H1 (cell line): ENCODE results near the gene FRMD5.

ENCODE experiments used
- BACH1 ChIP-seq: IDR thresholded peaks from 2 replicates; pipeline ENCODE4 v1.6.1; 2012; ENCODE audit warnings: low read length, improper control_type of control experiment
- CREB1 ChIP-seq: IDR thresholded peaks from 2 replicates; pipeline ENCODE4 v1.6.1; 2012; ENCODE audit warnings: inconsistent platforms
- EGR1 ChIP-seq: IDR thresholded peaks from 2 replicates; pipeline ENCODE4 v1.6.1; 2011; ENCODE audit warnings: low read depth, low read length, borderline replicate concordance
- EP300 ChIP-seq, 2 experiments: IDR thresholded peaks; 1 replicate in 1 of 2; 2 replicates in 1 of 2; pipeline ENCODE4 v1.6.1; 2011 to 2012; ENCODE audit warnings: low read depth in 2 of 2, low read length in 2 of 2, mild to moderate bottlenecking in 2 of 2, borderline replicate concordance in 1 of 2, inconsistent platforms in 1 of 2, moderate library complexity in 1 of 2
- EZH2 ChIP-seq: fragments of 200-600 bp; sonication (generic); IDR thresholded peaks from 2 replicates; pipeline ENCODE4 v1.7.1; 2012; ENCODE audit warnings: low read depth, mild to moderate bottlenecking, moderate library complexity, low read length, inconsistent platforms; ENCODE audit not compliant: severe bottlenecking
- GTF2F1 ChIP-seq: IDR thresholded peaks from 2 replicates; pipeline ENCODE4 v1.6.1; 2012; ENCODE audit warnings: low read depth, low read length, improper control_type of control experiment, borderline replicate concordance
- POLR2AphosphoS5 ChIP-seq: IDR thresholded peaks from 2 replicates; pipeline ENCODE4 v1.6.1; 2011; ENCODE audit warnings: low read depth, low read length
- RXRA ChIP-seq: IDR thresholded peaks from 2 replicates; pipeline ENCODE4 v1.6.1; 2011; ENCODE audit warnings: low read depth, mild to moderate bottlenecking, low read length, moderate library complexity; ENCODE audit not compliant: insufficient read depth
- TAF7 ChIP-seq: optimal IDR thresholded peaks from 2 replicates; pipeline ENCODE3; 2011; ENCODE audit warnings: low read depth, mild to moderate bottlenecking, inconsistent platforms, low read length, moderate library complexity, borderline replicate concordance
- TF ChIP-seq, protein P1 (sequence below), 3 experiments: IDR thresholded peaks; 1 replicate in 2 of 3; 2 replicates in 1 of 3; pipeline versions ENCODE4 v1.5.1 to v1.6.1; 2011; ENCODE audit warnings: low read length in 3 of 3, mild to moderate bottlenecking in 3 of 3, inconsistent platforms in 2 of 3, low read depth in 1 of 3, moderate library complexity in 1 of 3; ENCODE audit not compliant: insufficient read depth in 1 of 3; ENCODE audit errors: control extremely low read depth in 1 of 3
- TF ChIP-seq, protein P2 (sequence below): IDR thresholded peaks from 2 replicates; pipeline ENCODE4 v1.6.1; 2012; ENCODE audit warnings: inconsistent platforms
- TF ChIP-seq, protein P3 (sequence below): IDR thresholded peaks from 2 replicates; pipeline ENCODE4 v1.6.1; 2011; ENCODE audit warnings: low read length, improper control_type of control experiment

DNA sequence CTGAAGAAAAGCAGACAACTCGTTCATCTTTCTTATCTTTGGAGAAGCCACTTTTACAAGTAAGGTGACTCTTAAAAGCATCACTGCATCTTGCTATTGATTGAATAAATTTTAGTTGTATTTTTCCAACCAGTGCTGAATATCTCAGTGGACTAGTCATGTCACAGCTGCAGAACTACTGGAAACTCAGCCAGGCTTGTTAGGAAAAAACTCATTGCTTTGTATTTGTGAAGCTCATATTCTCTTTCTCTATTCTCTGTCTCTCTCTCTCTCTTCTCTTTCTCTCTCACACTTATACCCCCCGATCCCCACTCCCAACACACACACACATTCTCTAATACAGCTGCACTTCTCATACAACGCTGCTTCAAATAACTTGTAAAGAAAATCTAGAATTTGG, 264.0 kb downstream of the FRMD5 start:
- TF ChIP-seq BACH1: no peak
- no peak for TF ChIP-seq EGR1
- TF ChIP-seq, protein P1, sequence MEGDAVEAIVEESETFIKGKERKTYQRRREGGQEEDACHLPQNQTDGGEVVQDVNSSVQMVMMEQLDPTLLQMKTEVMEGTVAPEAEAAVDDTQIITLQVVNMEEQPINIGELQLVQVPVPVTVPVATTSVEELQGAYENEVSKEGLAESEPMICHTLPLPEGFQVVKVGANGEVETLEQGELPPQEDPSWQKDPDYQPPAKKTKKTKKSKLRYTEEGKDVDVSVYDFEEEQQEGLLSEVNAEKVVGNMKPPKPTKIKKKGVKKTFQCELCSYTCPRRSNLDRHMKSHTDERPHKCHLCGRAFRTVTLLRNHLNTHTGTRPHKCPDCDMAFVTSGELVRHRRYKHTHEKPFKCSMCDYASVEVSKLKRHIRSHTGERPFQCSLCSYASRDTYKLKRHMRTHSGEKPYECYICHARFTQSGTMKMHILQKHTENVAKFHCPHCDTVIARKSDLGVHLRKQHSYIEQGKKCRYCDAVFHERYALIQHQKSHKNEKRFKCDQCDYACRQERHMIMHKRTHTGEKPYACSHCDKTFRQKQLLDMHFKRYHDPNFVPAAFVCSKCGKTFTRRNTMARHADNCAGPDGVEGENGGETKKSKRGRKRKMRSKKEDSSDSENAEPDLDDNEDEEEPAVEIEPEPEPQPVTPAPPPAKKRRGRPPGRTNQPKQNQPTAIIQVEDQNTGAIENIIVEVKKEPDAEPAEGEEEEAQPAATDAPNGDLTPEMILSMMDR (IDR thresholded peaks at IDR 0.05; ENCODE audit: control extremely low read depth in 1 of 3, insufficient read depth in 1 of 3, low read depth in 1 of 3, low read length in 3 of 3): no peak
- TF ChIP-seq, protein P2, sequence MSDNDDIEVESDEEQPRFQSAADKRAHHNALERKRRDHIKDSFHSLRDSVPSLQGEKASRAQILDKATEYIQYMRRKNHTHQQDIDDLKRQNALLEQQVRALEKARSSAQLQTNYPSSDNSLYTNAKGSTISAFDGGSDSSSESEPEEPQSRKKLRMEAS: no peak
- no peak for TF ChIP-seq EP300 (IDR thresholded peaks at IDR 0.05; ENCODE audit: borderline replicate concordance in 1 of 2, low read depth in 2 of 2, low read length in 2 of 2)
- TF ChIP-seq EZH2: no peak
- TF ChIP-seq CREB1: no peak
- TF ChIP-seq GTF2F1: no peak
- TF ChIP-seq POLR2AphosphoS5: no peak
- TF ChIP-seq RXRA: no peak
- TF ChIP-seq, protein P3, sequence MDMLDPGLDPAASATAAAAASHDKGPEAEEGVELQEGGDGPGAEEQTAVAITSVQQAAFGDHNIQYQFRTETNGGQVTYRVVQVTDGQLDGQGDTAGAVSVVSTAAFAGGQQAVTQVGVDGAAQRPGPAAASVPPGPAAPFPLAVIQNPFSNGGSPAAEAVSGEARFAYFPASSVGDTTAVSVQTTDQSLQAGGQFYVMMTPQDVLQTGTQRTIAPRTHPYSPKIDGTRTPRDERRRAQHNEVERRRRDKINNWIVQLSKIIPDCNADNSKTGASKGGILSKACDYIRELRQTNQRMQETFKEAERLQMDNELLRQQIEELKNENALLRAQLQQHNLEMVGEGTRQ: no peak
- TF ChIP-seq TAF7: no peak
